Neural crest cell (in vitro differentiated cells): ENCODE measurements around the gene GSTCD. TPM values are rescaled to one million over a fixed set of nuclear protein-coding genes. Genes with fewer than 3 reads are reported as not detected.

Experiments
- DNase-seq: peaks from one replicate; pipeline ENCODE4 v3.0.0; 2021; ENCODE audit warnings: low read depth, mixed read lengths, low spot score
- H3K27ac Mint-ChIP-seq: one replicate; pipeline ENCODE4 v1.8.0; 2021; ENCODE audit warnings: mild to moderate bottlenecking, mixed read lengths; ENCODE audit not compliant: unreplicated experiment
- H3K27me3 Mint-ChIP-seq: 2 replicates; pipeline ENCODE4 v1.8.0; 2021; ENCODE audit warnings: low read depth, mild to moderate bottlenecking, mixed read lengths
- H3K36me3 Mint-ChIP-seq: 2 replicates; pipeline ENCODE4 v1.8.0; 2021; ENCODE audit warnings: low read depth, mild to moderate bottlenecking, mixed read lengths
- H3K4me1 Mint-ChIP-seq: 2 replicates; pipeline ENCODE4 v1.8.0; 2021; ENCODE audit warnings: mixed read lengths
- H3K4me3 Mint-ChIP-seq: one replicate; pipeline ENCODE4 v1.8.0; 2021; ENCODE audit warnings: mild to moderate bottlenecking, mixed read lengths
- H3K9me3 Mint-ChIP-seq: 2 replicates; pipeline ENCODE4 v1.8.0; 2021; ENCODE audit warnings: mixed read lengths
- long read RNA-seq: library from polyadenylated mRNA; unstranded; transcript quantifications from one replicate; pipeline ENCODE4 v2.0.0, GENCODE V29; 2020
- total RNA-seq: library from RNA; stranded (reverse); gene quantifications from 2 replicates; pipeline ENCODE4 v1.2.1, GENCODE V29; 2021
- TF ChIP-seq, protein P1 (sequence below): fragments of 200-600 bp; sonication (generic); conservative IDR thresholded peaks from 2 replicates; pipeline ENCODE4 v1.5.0; 2021; ENCODE audit warnings: antibody characterized with exemption, mild to moderate bottlenecking

GSTCD gene, protein sequence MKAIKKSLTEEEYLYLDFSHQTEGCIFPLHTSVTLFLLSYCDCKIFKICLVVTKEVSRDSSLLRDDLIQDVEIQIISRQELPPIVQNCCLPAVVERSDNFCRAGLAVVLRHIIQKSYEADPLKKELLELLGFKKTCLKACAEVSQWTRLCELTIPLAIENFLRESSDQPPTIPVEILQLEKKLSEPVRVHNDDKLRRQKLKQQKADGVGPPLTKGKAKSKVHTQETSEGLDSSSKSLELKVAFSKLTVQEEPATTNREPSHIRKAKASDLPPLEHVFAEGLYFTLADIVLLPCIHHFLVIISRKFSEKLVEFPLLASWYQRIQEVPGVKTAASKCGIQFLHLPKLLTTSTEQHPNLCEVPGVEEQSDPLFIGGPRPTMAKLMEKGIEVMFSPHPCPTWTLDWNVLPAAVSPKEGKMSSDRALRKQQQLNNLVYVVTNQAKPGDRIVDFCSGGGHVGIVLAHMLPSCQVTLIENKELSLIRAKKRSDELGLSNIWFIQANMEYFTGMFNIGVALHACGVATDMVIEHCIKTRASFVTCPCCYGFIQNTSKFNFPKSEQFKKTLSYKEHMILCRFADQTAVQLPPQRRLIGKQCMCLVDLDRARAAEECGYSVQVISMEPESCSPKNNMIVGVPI
- 28.4 and 30.6 TPM in 2 replicates for total RNA-seq
- long read RNA-seq, full-length matches to known transcripts: 16 of 32 reads
- long read RNA-seq, partial matches to known transcripts: 8 of 32 reads
- long read RNA-seq, other reads (novel, unspliced or antisense): 8 of 32 reads

DNA sequence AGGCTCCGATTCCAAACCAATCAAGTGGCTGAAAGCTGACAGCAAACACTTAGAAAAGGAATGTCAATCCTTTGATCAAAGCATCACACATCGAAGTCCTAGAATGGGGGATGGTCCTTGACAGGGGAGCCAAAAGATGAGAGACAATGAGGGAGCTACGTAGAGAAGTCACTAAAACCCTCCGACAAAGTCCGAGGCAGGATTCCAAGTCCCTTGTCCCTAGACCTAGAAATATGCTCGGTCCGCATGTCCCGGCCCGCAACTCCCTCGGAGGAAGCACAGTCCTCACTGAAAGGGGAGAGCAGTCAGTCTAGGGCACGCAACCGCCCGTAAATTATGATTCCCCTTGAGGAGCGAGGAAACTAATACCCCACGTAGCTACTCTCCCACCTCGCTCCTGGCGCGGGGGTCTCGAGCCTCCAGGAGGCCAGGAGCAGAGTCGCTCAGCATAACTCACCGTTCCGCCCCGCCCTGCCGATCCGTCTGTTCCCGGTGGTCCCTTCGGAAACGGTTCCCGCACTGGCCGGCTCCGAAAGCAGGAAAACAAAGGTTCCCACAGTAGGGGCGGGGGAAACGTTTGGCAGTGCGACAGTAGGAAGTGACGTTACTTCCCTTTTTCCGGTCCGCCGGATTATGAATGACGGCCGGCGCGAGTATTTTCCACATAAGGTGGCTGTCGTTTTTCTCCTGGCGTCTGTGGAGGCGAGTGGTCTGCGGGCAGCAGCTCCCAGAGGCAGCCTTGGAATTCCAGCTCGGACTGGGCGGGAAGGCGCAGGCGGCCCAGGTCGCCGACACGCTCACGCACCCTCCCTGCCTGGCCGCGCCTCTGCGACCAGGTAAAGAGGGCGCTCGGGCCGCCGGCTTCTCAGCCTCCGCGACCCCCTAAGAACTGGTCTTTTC is at the start of gene GSTCD, which contains the start of gene INTS12:
Gene GSTCD (plus strand): TSS at position 604 of the 900 bp plus-strand sequence. CDS start 8,830 bp downstream, outside the sequence.
Gene INTS12 (minus strand): TSS at position 509 of the 900 bp plus-strand sequence. CDS start 8,684 bp downstream, outside the sequence.
- H3K36me3 Mint-ChIP-seq: peaks cover 7% of the 10 kb centered on the region
- peaks cover 3% of the 10 kb centered on the region for H3K9me3 Mint-ChIP-seq
- peak; percentile 88 for DNase-seq
- H3K4me3 Mint-ChIP-seq: peak within 1 kb of the TSS; percentile 99
- H3K27me3 Mint-ChIP-seq: no peaks in the 10 kb centered on the region
- peaks cover 25% of the 10 kb centered on the region for H3K4me1 Mint-ChIP-seq
- peak within 1 kb of the TSS; percentile 99 for H3K27ac Mint-ChIP-seq
- TF ChIP-seq, protein P1, sequence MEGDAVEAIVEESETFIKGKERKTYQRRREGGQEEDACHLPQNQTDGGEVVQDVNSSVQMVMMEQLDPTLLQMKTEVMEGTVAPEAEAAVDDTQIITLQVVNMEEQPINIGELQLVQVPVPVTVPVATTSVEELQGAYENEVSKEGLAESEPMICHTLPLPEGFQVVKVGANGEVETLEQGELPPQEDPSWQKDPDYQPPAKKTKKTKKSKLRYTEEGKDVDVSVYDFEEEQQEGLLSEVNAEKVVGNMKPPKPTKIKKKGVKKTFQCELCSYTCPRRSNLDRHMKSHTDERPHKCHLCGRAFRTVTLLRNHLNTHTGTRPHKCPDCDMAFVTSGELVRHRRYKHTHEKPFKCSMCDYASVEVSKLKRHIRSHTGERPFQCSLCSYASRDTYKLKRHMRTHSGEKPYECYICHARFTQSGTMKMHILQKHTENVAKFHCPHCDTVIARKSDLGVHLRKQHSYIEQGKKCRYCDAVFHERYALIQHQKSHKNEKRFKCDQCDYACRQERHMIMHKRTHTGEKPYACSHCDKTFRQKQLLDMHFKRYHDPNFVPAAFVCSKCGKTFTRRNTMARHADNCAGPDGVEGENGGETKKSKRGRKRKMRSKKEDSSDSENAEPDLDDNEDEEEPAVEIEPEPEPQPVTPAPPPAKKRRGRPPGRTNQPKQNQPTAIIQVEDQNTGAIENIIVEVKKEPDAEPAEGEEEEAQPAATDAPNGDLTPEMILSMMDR: no peak

DNA sequence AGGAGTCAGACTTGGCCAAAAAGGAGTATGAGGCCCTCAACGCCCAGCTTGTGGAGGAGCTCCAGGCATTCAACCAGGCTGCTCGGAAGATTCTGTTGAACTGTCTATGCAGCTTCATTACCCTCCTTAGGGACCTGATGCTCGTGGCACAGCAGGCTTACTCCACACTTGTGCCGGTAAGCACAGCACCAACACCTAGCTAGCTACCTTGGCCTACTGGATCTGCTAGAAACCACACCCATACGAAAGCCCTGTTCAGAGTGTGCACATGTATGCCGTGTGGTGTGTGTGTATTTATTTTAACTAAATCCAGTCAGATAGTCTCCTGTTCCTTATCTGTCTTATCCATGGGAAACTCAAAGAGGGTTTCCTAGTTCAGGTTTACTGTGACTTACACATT is 49.4 kb upstream of the GSTCD start:
- DNase-seq: no peak
- TF ChIP-seq, protein P1: no peak
- Mint-ChIP-seq H3K4me3 (no peak overlapping the region), H3K27me3 (peaks cover 43% of the 10 kb centered on the region), H3K4me1 (no peaks in the 10 kb centered on the region), H3K9me3 (no peaks in the 10 kb centered on the region), H3K27ac (no peak overlapping the region), H3K36me3 (no peaks in the 10 kb centered on the region)

DNA sequence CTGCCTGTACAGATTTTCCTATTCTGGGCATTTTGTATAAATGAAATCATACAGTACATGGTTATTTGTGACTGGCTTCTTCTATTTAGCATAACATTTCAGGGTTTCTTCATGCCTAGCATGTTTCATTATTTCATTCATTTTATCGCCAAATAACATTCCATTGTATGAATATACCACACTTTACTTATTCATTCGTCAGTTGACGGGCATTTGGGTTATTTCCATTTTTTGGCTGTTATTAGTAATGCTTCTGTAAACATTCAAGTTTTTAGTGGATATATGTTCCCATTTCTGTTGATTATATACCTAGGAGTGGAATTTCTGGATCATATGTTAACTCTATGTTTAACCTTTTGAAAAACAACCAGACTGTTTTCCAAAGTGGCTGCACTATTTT is 47.6 kb upstream of the GSTCD start:
- Mint-ChIP-seq H3K27me3 (peaks cover 38% of the 10 kb centered on the region), H3K36me3 (no peaks in the 10 kb centered on the region), H3K9me3 (no peaks in the 10 kb centered on the region), H3K4me1 (no peaks in the 10 kb centered on the region), H3K27ac (no peak overlapping the region), H3K4me3 (no peak overlapping the region)
- no peak for DNase-seq
- TF ChIP-seq, protein P1: no peak

DNA sequence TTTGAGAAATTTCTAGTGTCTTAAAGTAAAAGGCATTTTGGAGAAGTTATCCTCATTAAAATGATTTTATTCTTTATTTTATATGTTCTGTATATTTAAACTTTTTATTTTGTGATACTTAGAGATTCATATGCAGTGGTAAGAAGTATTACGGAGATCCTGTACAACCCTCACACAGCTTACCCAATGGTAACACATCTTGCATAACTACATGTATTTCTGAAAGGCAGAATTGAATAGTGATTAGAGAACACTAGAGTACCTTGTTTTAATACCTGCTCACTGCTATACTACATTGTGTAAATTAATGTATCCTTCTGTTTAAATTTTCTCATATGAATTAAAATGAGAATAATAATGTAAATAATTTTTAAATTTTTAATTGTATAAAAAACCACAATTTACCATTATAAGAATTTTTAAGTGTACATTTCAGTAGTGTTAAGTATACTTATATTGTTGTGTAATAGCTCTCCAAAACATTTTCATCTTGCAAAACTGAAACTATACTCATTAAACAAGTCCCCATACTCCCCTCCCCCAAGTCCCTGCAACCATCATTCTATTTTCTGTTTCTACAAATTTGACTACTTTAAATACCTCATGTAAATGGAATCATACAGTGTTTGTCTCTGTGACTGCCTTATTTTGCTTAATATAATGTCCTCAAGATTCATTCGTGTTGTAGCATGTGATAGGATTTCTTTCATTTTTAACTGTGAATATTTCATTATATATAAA is 45.5 kb upstream of the GSTCD start:
- Mint-ChIP-seq H3K4me1 (no peaks in the 10 kb centered on the region), H3K27ac (no peak overlapping the region), H3K27me3 (peaks cover 36% of the 10 kb centered on the region), H3K4me3 (no peak overlapping the region), H3K36me3 (no peaks in the 10 kb centered on the region), H3K9me3 (no peaks in the 10 kb centered on the region)
- no peak for DNase-seq
- TF ChIP-seq, protein P1: no peak
